IPS-15b (cell line): ENCODE data around the gene ARMC3.
"Not testable (repeated sequence)": the region's sequence is repeated elsewhere in the genome, so short reads cannot be mapped to it uniquely, and the experiment has no call there.

Source experiments
- H3K27me3 ChIP-seq: one replicate; pipeline ENCODE4 v1.6.1; 2013; ENCODE audit warnings: low read length; ENCODE audit not compliant: control insufficient read depth, insufficient read depth
- H3K36me3 ChIP-seq: one replicate; pipeline ENCODE4 v1.6.1; 2013; ENCODE audit warnings: low read length; ENCODE audit not compliant: control insufficient read depth, insufficient read depth
- H3K4me1 ChIP-seq: one replicate; pipeline ENCODE4 v1.6.1; 2013; ENCODE audit warnings: mild to moderate bottlenecking, low read length; ENCODE audit not compliant: control insufficient read depth, insufficient read depth
- H3K4me3 ChIP-seq: one replicate; pipeline ENCODE4 v1.5.1; 2013; ENCODE audit warnings: low read depth, low read length
- H3K9ac ChIP-seq: one replicate; pipeline ENCODE4 v1.6.1; 2013; ENCODE audit warnings: low read depth, mild to moderate bottlenecking, low read length
- H3K9me3 ChIP-seq: one replicate; pipeline ENCODE4 v1.6.1; 2013; ENCODE audit warnings: mild to moderate bottlenecking, low read length; ENCODE audit not compliant: control insufficient read depth, insufficient read depth

ARMC3 gene

DNA sequence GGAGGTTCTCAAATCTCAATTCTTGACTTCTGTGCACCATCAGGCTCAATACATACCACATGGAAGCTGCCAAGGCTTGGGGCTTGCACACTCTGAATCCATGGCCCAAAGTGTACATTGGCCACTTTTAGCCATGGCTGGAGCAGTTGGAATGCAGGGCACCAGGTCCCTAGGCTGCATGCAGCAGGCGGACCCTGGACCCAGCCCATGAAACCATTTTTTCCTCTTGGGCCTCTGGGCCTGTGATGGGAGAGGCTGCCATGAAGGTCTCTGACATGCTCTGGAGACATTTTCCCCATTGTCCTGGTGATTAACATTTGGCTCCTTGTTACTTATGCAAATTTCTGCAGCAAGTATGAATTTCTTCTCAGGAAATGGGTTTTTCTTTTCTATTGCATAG lies 19.0 kb upstream of the ARMC3 start:
- Histone ChIP-seq H3K9me3 (no peaks in the 10 kb centered on the region), H3K4me3 (no peak overlapping the region)

DNA sequence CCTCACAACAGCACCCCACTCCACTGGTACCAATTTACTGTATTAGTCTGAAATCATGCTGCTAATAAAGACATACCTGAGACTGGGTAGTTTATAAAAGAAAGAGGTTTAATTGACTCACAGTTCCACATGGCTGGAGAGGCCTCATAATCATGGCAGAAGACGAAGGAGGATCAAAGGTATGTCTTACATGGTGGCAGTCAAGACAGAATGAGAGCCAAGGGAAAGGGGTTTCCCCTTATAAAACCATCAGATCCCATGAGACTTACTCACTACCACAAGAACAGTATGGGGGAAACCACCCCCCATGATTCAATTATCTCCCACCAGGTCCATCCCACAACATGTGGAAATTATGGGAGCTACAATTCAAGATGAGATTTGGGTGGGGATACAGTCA lies 18.2 kb upstream of the ARMC3 start:
- not testable (repeated sequence) for H3K9ac ChIP-seq, H3K4me3 ChIP-seq

More for the DNA sequence above, 19.0 kb upstream of the ARMC3 start:
- H3K9ac ChIP-seq, result no peak overlapping the region
- no peaks in the 10 kb centered on the region for H3K36me3 ChIP-seq
- no peaks in the 10 kb centered on the region for H3K4me1 ChIP-seq
- no peaks in the 10 kb centered on the region for H3K27me3 ChIP-seq

DNA sequence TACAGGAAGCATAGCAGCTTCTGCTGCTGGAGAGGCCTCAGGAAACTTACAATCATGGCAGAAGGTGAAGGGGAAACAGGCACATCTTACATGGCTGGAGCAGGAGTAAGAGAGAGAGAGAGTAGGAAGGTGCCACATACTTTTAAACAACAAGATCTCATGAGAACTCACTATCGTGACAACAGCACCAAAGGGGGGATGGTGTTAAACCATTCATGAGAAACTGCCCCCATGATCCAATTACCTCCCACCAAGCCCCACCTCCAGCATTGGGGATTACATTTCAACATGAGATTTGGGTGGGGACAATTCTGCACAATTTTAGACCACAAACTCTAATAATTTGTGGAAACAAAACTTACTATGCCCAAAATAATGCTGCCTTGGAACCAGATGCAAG lies 16.8 kb upstream of the ARMC3 start:
- no peaks in the 10 kb centered on the region for H3K27me3 ChIP-seq
- no peak overlapping the region for H3K4me3 ChIP-seq
- H3K9me3 ChIP-seq, result no peaks in the 10 kb centered on the region
- H3K4me1 ChIP-seq, result no peaks in the 10 kb centered on the region
- no peaks in the 10 kb centered on the region for H3K36me3 ChIP-seq
- H3K9ac ChIP-seq, result no peak overlapping the region

More for the DNA sequence above, 18.2 kb upstream of the ARMC3 start:
- H3K4me1 ChIP-seq, H3K27me3 ChIP-seq, H3K36me3 ChIP-seq, H3K9me3 ChIP-seq: not testable (repeated sequence)

DNA sequence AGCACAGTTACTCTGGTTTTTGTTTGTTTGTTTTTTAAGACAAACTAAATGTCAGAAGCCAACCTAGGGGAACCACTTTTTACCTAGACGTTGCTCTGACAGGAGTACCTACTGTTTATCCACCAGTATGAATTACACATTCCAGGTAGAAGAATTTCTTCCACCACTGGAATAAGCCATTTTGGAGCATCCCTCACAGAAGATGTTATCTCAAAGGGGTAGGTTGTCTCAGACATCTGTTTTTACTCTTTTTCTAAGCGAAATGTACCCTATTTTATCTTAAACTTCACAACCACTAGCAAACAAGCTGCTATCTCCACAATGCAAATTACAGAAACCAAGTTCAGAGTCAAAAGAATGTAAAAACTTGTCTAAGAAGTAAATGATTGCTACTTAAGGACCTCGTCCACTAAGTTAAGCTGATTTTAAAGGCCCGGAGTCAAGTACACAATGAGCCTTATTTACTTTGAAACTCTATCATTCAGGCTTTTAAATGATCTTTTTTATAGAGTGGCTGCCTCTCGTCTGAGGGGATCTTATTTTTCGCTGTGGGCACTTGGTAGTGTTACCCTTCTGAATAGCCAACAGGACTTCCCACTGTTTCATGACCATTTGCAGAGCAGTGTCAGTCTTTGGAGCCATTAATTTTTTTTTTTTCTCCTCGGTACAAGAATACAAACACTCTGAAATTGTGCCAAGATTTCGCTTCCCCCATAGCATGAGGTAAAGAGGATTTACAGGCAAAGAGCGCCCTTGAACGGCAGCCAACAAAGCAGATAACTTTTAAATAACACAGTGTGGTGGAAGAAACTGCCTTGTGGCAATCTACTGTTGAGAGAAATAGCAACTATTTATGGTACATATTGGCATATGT lies 15.7 kb upstream of the ARMC3 start:
- H3K27me3 ChIP-seq, result no peaks in the 10 kb centered on the region
- H3K36me3 ChIP-seq, result no peaks in the 10 kb centered on the region
- H3K4me3 ChIP-seq, result no peak overlapping the region
- no peak overlapping the region for H3K9ac ChIP-seq
- no peaks in the 10 kb centered on the region for H3K9me3 ChIP-seq
- no peaks in the 10 kb centered on the region for H3K4me1 ChIP-seq

DNA sequence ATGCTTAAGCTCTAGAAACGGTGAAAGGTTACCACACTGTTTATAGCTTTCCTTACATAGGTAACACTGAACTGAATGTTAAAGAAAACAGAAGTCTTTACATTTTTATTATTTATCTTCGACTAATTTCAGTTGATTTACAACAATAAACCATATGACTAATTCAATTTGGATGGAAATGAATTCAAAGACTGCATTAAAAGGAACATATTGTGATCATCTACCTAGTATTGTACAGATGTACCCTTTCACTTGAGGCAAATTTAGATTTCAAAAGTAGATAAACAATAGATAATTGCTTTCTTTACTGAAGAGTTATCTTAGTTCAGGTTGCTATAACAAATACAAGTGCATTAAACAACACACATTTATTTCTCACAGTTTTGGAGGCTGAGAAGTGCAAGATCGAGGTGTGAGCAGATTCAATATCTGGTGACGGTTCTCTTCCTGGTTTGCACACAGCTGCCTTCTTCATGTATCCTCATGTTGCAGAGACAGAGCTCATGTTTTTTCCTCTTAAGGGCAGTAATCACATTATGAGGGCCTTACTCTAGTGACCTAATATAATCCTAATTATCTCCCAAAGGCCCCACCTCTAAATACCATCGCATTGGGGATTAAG lies 15.0 kb upstream of the ARMC3 start:
- no peak overlapping the region for H3K4me3 ChIP-seq
- no peaks in the 10 kb centered on the region for H3K9me3 ChIP-seq
- H3K9ac ChIP-seq, result no peak overlapping the region
- no peaks in the 10 kb centered on the region for H3K36me3 ChIP-seq
- no peaks in the 10 kb centered on the region for H3K4me1 ChIP-seq
- H3K27me3 ChIP-seq, result no peaks in the 10 kb centered on the region

DNA sequence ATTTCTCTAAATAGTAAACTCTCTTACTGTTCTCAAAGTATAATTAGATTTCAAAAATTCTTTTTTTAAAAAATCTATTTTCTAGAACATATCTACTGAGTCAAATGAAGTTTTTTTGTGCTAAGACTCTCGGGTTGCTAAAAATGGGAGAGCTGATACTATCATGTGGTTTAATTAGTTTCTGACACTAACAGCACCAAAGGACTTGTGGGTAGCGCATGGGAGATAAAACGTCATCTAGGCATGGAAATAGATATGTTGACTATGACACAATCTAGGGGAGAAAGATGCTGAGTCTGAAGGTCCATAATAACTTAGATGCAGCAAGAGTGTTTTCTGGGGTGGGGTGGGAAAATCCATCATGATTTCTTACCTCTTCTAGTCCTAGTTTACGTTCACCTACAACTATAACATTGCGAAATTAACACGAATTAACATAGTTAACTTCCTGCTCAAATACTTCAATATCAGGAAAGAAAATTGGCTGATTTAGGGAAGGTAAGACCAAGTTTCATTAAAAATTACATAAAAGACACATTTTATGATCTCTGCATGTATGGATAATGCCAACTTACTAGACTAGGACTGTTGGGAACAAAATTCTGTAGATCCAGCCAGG lies 14.3 kb upstream of the ARMC3 start:
- Histone ChIP-seq H3K9ac (no peak overlapping the region), H3K9me3 (no peaks in the 10 kb centered on the region), H3K4me1 (no peaks in the 10 kb centered on the region), H3K4me3 (no peak overlapping the region), H3K36me3 (no peaks in the 10 kb centered on the region), H3K27me3 (no peaks in the 10 kb centered on the region)

DNA sequence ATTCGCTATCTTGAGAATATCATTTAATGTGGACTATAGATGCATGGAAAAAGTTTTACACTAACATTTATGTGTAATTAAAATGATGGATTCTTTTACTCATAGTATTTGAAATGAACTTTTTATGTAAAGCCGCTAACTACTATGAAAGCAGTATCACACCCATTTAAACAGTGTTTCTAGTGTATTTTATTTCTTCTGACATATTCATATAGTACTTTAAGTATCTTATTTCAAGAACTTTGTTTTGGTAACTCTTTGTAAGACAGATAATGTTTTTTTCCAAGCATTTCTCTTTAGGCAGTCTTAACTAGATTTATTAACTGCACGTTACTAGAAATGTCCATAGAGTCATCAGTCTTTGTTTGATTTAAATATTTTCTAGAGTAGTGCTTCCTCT lies 12.5 kb upstream of the ARMC3 start:
- Histone ChIP-seq H3K4me1 (no peaks in the 10 kb centered on the region), H3K9me3 (no peaks in the 10 kb centered on the region), H3K36me3 (no peaks in the 10 kb centered on the region)

DNA sequence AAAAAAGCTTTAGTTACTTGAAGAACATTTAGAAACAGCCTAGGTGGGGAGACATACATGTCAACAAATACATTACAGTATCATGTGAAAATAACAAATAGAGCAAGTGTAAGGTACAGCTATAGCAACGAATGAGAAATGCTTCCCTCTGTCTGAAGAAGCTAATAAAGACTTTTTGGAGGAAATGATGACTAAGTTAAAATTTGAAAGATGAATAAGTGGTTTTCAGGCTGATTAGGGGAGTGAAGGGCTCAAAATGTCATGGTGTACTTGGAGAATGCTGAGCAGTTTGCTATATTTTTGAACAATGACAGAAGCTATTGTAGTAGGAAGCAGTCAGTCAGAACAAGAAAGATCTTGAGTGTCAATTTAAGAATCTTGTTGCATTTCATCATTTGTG lies 2.8 kb upstream of the ARMC3 start:
- no peaks in the 10 kb centered on the region for H3K36me3 ChIP-seq
- no peaks in the 10 kb centered on the region for H3K4me1 ChIP-seq
- no peak overlapping the region for H3K4me3 ChIP-seq

More for the DNA sequence above, 12.5 kb upstream of the ARMC3 start:
- no peaks in the 10 kb centered on the region for H3K27me3 ChIP-seq
- no peak overlapping the region for H3K4me3 ChIP-seq
- H3K9ac ChIP-seq, result no peak overlapping the region

DNA sequence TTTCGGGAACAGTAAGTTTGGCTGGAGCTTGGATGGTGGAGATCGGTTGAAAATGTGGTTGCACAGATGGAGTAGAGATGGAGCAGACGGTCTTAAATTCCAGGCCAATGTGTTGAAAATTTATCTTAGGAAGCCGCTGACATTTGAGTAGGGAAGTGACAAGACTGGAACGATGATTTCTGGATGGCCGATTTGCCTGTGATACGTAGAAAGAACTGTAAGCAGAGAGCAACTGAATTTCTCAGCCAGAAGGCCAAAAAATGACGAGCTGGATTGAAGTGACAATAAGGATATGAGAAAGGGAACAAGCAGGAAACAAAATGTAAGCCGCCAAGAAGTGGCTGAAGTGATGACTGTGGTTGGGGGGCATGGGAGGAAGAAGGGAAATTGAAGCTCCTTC lies 687 bp upstream of the ARMC3 start:
- Histone ChIP-seq H3K9ac (no peak overlapping the region), H3K4me3 (peak overlapping the region; percentile 79)

More for the DNA sequence above, 2.8 kb upstream of the ARMC3 start:
- Histone ChIP-seq H3K27me3 (peaks cover 26% of the 10 kb centered on the region), H3K9me3 (no peaks in the 10 kb centered on the region), H3K9ac (no peak overlapping the region)

DNA sequence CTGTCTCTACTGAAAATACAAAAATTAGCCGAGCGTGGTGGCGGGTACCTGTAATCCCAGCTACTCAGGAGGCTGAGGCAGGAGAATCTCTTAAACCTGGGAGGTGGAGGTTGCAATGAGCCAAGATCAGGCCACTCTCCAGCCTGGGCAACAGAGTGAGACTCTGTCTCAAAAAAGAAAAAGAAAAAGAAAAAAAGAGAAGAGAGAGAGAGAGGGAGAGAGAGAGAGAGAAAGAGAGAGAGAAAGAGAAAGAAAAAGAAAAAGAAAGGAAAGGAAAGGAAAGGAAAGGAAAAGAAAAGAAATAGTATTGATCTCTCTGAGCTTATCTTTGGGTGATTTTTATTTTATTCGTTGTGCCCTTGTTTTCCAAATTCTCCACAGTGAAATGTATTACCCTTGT lies 1.2 kb downstream of the ARMC3 start:
- H3K27me3 ChIP-seq, result peaks cover 26% of the 10 kb centered on the region
- not testable (repeated sequence) for H3K36me3 ChIP-seq, H3K9me3 ChIP-seq, H3K4me3 ChIP-seq, H3K4me1 ChIP-seq, H3K9ac ChIP-seq

More for the DNA sequence above, 687 bp upstream of the ARMC3 start:
- no peaks in the 10 kb centered on the region for H3K36me3 ChIP-seq
- peaks cover 26% of the 10 kb centered on the region for H3K27me3 ChIP-seq
- no peaks in the 10 kb centered on the region for H3K9me3 ChIP-seq
- H3K4me1 ChIP-seq, result no peaks in the 10 kb centered on the region

DNA sequence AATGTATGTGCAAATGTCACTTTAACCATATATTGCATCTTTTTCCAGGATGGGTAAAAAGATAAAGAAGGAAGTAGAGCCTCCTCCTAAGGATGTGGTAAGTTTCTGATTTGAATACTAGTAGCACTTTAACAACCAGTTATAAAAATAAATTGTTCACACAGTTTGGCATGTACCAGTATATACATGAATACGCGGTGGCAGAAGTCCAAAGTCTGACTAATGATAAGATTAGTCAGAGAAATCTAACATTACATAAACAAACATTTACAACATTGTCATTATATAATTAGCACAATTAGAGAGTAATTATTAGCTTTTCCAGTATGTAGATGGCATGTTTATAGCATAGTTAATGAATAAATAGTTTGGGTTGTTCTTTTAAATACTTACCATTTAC lies 4.1 kb downstream of the ARMC3 start:
- H3K9ac ChIP-seq, result no peak overlapping the region
- peaks cover 16% of the 10 kb centered on the region for H3K27me3 ChIP-seq
- no peaks in the 10 kb centered on the region for H3K4me1 ChIP-seq

More for the DNA sequence above, 4.1 kb downstream of the ARMC3 start:
- Histone ChIP-seq H3K9me3 (no peaks in the 10 kb centered on the region), H3K4me3 (no peak overlapping the region), H3K36me3 (no peaks in the 10 kb centered on the region)
